ENCODE measurements around the gene KIAA1671.

KIAA1671 gene

GRCh38 chr22:25130462-25130861 is 177.9 kb downstream of the KIAA1671 start:
- H4K20me1 ChIP-seq (ENCODE audit: low read depth, low read length) = no peaks in the 10 kb centered on the region
- H3K27ac ChIP-seq (ENCODE audit: low read depth, low read length) = no peak overlapping the region
- no peak overlapping the region for H3K9ac ChIP-seq (ENCODE audit: low read length)
- no peaks in the 10 kb centered on the region for H3K79me2 ChIP-seq (ENCODE audit: insufficient read depth, low read length)
- no peak overlapping the region for H3K4me3 ChIP-seq (ENCODE audit: insufficient read depth, low read length, poor library complexity, severe bottlenecking)
- no peaks in the 10 kb centered on the region for H3K27me3 ChIP-seq (ENCODE audit: low read length)
- H3K4me2 ChIP-seq (ENCODE audit: low read depth, low read length, poor library complexity, severe bottlenecking) = no peak overlapping the region
- H2AFZ ChIP-seq (ENCODE audit: low read depth, low read length, severe bottlenecking) = no peak overlapping the region
- no peaks in the 10 kb centered on the region for H3K36me3 ChIP-seq (ENCODE audit: low read length)
- H3F3A ChIP-seq (ENCODE audit: insufficient read depth) = no peaks in the 10 kb centered on the region
- TF ChIP-seq CTCF (IDR thresholded peaks at IDR 0.05; ENCODE audit: insufficient read depth, low read length, poor library complexity, severe bottlenecking) (no peak), EZH2phosphoT487 (conservative IDR thresholded peaks at IDR 0.05; ENCODE audit: low read length) (no peak)
- H3K9me2 ChIP-seq (replicated peaks; ENCODE audit: insufficient read depth, low read length) = no peaks in the 10 kb centered on the region
- no peaks in the 10 kb centered on the region for H3K9me3 ChIP-seq (ENCODE audit: insufficient read depth, low read length)

GRCh38 chr22:25131198-25131887 is 178.8 kb downstream of the KIAA1671 start:
- H2AFZ ChIP-seq (ENCODE audit: low read depth, low read length, severe bottlenecking) = no peak overlapping the region
- no peaks in the 10 kb centered on the region for H3K27me3 ChIP-seq (ENCODE audit: low read length)
- H3F3A ChIP-seq (ENCODE audit: insufficient read depth) = no peaks in the 10 kb centered on the region
- TF ChIP-seq CTCF (IDR thresholded peaks at IDR 0.05; ENCODE audit: insufficient read depth, low read length, poor library complexity, severe bottlenecking) (no peak), EZH2phosphoT487 (conservative IDR thresholded peaks at IDR 0.05; ENCODE audit: low read length) (no peak)
- H3K4me3 ChIP-seq (ENCODE audit: insufficient read depth, low read length, poor library complexity, severe bottlenecking) = no peak overlapping the region
- no peaks in the 10 kb centered on the region for H3K79me2 ChIP-seq (ENCODE audit: insufficient read depth, low read length)
- no peaks in the 10 kb centered on the region for H3K9me2 ChIP-seq (replicated peaks; ENCODE audit: insufficient read depth, low read length)
- no peak overlapping the region for H3K27ac ChIP-seq (ENCODE audit: low read depth, low read length)
- no peaks in the 10 kb centered on the region for H3K9me3 ChIP-seq (ENCODE audit: insufficient read depth, low read length)
- H3K4me2 ChIP-seq (ENCODE audit: low read depth, low read length, poor library complexity, severe bottlenecking) = no peak overlapping the region
- no peak overlapping the region for H3K9ac ChIP-seq (ENCODE audit: low read length)
- no peaks in the 10 kb centered on the region for H3K36me3 ChIP-seq (ENCODE audit: low read length)
- H4K20me1 ChIP-seq (ENCODE audit: low read depth, low read length) = no peaks in the 10 kb centered on the region

GRCh38 chr22:25134028-25134427 is 181.5 kb downstream of the KIAA1671 start:
- Histone ChIP-seq H3K4me2 (ENCODE audit: low read depth, low read length, poor library complexity, severe bottlenecking) (no peak overlapping the region), H4K20me1 (ENCODE audit: low read depth, low read length) (no peaks in the 10 kb centered on the region), H3K27ac (ENCODE audit: low read depth, low read length) (no peak overlapping the region), H3K79me2 (ENCODE audit: insufficient read depth, low read length) (no peaks in the 10 kb centered on the region), H3K4me3 (ENCODE audit: insufficient read depth, low read length, poor library complexity, severe bottlenecking) (no peak overlapping the region), H3F3A (ENCODE audit: insufficient read depth) (no peaks in the 10 kb centered on the region), H3K9ac (ENCODE audit: low read length) (no peak overlapping the region), H3K9me2 (replicated peaks; ENCODE audit: insufficient read depth, low read length) (no peaks in the 10 kb centered on the region), H3K9me3 (ENCODE audit: insufficient read depth, low read length) (no peaks in the 10 kb centered on the region), H2AFZ (ENCODE audit: low read depth, low read length, severe bottlenecking) (no peak overlapping the region), H3K27me3 (ENCODE audit: low read length) (no peaks in the 10 kb centered on the region), H3K36me3 (ENCODE audit: low read length) (no peaks in the 10 kb centered on the region)
- no peak for TF ChIP-seq EZH2phosphoT487 (conservative IDR thresholded peaks at IDR 0.05; ENCODE audit: low read length)
- no peak for TF ChIP-seq CTCF (IDR thresholded peaks at IDR 0.05; ENCODE audit: insufficient read depth, low read length, poor library complexity, severe bottlenecking)

All from SU-DHL-6 (cell line).